Right ventricle myocardium superior (tissue), 1 donor: ENCODE measurements around the gene FGF19. TPM values are rescaled to one million over a fixed set of nuclear protein-coding genes. Genes with fewer than 3 reads are reported as not detected.

Source experiments
- ATAC-seq: fragments of 200-7000 bp; cut with Tn5 transposase; one replicate; pipeline ENCODE4 v1.9.1; 2020; ENCODE audit warnings: mild to moderate bottlenecking; ENCODE audit not compliant: poor library complexity
- DNase-seq: peaks from one replicate; pipeline ENCODE4 v3.0.0-alpha.2; 2020
- intact Hi-C: fragments of 100-400 bp; cut with DNase I; formaldehyde crosslinking; loops from one replicate; pipeline ENCODE4 v1.11.2; 2022
- total RNA-seq: library from RNA; stranded (reverse); fragmentation: NEBNext Ultra II Directional; extraction: Animal tissue kit (Norgen Biotek cat#: 25700); gene quantifications from one replicate; pipeline ENCODE4 v1.2.1, GENCODE V29; 2021
- donor health status: DM: no; HTN: yes; CAD: no; lungs with severe emphysema.

FGF19 gene
- total RNA-seq, 1 donor from 2014 or later, result not detected

GRCh38 chr11:69652999-69653398, 50.8 kb downstream of the FGF19 start:
- no peak for DNase-seq
- ATAC-seq, result no peak
- intact Hi-C loops, result no loop called here

DNA sequence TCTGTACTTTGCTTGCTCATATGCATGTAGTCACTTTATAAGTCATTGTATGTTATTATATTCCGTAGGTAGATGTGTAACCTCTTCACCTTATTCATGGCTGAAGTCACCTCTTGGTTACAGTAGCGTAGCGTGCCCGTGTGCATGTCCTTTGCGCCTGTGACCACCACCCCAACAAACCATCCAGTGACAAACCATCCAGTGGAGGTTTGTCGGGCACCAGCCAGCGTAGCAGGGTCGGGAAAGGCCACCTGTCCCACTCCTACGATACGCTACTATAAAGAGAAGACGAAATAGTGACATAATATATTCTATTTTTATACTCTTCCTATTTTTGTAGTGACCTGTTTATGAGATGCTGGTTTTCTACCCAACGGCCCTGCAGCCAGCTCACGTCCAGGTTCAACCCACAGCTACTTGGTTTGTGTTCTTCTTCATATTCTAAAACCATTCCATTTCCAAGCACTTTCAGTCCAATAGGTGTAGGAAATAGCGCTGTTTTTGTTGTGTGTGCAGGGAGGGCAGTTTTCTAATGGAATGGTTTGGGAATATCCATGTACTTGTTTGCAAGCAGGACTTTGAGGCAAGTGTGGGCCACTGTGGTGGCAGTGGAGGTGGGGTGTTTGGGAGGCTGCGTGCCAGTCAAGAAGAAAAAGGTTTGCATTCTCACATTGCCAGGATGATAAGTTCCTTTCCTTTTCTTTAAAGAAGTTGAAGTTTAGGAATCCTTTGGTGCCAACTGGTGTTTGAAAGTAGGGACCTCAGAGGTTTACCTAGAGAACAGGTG, 51.8 kb downstream of the FGF19 start:
- DNase-seq (no peak), ATAC-seq (no peak)
- intact Hi-C loops, result no loop called here

DNA sequence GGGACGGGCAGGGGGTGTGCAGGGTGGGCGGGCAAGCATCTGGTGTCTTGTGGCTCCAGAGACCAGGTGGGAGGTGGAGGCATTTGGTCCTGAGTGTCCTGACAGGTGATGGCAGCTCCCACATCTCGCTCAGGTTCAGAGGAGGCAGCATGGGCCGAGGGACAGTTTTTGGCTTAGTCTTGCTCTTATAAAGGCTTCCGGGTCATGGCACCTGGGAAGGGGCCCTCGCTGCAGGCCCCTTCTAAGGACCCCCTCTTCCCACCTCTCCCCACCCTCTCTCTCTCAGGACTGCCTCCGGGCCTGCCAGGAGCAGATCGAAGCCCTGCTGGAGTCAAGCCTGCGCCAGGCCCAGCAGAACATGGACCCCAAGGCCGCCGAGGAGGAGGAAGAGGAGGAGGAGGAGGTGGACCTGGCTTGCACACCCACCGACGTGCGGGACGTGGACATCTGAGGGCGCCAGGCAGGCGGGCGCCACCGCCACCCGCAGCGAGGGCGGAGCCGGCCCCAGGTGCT, 52.9 kb downstream of the FGF19 start:
- intact Hi-C loops, result no loop called here
- ATAC-seq (no peak), DNase-seq (no peak)

DNA sequence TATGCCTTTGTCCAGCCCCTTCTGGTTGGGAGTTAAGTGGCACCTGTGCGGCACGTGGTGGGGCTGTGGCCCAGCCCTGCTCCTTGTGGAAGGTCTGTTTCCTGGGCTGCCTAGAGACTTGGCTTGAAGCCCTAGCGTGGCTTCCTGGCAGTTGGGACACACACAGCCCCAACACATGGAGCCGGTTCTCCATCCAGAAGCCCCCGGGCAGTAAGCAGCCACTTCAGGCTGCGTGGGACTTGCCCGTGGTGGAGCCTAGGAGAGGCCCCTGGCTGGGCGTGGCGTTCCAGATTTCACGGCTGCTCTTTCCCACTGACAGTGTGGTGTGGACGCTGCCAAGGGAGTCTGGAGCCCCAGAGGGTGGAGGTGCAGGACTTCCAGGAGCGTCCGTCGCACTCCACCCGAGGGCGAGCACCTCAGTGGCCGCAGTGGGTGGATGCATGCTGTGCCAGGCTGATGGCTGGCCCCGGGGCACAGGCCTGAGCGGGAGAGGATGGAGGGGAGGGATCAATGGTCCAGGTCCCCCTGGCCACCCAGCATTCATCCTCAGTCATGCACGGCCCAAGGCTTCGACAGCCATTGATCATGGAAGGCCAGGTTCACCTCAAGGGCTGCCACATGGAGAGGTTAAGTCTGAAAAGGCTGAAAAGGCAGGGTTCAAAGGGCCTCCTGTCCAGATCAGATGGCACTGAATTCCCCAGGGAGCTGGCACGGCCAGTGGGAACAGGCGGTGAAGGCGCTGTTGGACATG, 53.6 kb downstream of the FGF19 start:
- ATAC-seq (no peak), DNase-seq (no peak)
- intact Hi-C loops, result no loop called here

DNA sequence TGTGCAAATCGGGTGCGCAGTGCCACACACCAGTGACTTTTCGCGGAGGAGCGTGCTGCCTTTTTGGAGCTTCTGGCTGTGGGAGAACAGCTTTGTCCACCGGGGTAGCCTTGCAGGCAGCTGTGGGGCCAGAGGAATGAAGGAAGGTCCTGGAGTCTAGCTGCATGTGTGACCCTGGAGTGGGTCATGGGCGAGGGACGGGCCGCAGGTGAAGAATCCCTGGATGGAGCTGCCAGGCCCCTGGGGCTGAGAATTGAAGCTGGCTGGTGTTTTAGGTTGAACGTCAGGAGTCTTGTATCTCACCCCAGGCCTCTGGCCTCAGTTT, 54.3 kb downstream of the FGF19 start:
- intact Hi-C loops, result no loop called here
- DNase-seq, result no peak
- no peak for ATAC-seq

DNA sequence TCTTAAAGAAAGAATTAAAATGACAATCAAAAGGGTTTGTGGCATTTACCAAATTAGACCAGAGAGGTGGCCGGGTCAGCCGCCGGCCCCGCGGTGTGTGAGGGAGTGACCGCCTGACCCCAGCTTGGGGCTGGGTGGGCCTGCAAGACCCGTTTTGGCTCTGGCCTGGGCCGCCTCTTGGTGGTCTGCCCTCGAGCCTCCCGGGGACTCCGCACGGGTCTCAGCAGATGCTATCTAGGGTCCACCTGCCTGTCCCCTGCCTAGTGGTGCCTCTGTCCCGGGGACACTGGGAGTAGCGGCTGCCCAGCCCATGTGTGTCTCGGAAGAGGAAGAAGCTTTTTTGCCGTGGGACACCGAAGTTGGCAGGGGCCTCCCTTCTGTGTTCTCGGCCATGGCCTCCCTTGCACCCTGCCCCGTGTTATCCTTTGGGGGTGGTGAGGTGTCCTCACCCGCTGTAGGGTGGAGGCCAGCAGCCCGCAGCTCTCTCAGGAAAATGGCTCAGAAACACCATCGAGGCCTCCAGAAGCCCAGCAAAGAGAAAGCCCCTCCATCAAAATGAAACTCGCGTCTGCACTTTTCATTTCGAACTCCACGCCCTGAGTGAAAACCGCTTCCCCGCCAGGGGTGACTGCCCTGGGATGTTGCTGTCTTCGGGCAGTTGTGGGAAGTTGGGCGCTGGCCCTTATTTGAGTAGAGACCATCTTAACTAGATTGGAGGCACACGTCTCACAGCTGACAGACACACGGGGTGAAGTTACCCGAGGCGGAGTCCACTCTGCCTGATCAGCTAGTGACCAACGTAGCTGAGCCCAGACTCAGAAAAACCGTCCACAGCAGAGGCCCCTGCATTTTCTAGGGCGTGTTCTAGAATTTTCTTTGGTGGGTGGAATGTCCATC, 54.9 kb downstream of the FGF19 start:
- intact Hi-C loops, result no loop called here
- no peak for ATAC-seq
- no peak for DNase-seq

Other genes starting within 250 kb of the FGF19 start
- 0.22 TPM for gene LINC01488, start 222.4 kb downstream of the FGF19 start, total RNA-seq
- gene CCND1, start 62.9 kb downstream of the FGF19 start, total RNA-seq, result 136 TPM
- 7.3 TPM for gene LTO1, start 28.7 kb downstream of the FGF19 start, total RNA-seq
- gene FGF4, start 71.3 kb upstream of the FGF19 start, total RNA-seq, result not detected
- gene FGF3, start 115.4 kb upstream of the FGF19 start, total RNA-seq, result not detected